ENCODE data around the gene DZANK1. TPM values are rescaled to one million over a fixed set of nuclear protein-coding genes. Genes with fewer than 3 reads are reported as not detected.

The DZANK1 gene
- total RNA-seq (2022; extraction: Qiagen RNA extraction): 2.4 to 3.2 TPM (median 2.6 TPM) in 5 replicates

DNA sequence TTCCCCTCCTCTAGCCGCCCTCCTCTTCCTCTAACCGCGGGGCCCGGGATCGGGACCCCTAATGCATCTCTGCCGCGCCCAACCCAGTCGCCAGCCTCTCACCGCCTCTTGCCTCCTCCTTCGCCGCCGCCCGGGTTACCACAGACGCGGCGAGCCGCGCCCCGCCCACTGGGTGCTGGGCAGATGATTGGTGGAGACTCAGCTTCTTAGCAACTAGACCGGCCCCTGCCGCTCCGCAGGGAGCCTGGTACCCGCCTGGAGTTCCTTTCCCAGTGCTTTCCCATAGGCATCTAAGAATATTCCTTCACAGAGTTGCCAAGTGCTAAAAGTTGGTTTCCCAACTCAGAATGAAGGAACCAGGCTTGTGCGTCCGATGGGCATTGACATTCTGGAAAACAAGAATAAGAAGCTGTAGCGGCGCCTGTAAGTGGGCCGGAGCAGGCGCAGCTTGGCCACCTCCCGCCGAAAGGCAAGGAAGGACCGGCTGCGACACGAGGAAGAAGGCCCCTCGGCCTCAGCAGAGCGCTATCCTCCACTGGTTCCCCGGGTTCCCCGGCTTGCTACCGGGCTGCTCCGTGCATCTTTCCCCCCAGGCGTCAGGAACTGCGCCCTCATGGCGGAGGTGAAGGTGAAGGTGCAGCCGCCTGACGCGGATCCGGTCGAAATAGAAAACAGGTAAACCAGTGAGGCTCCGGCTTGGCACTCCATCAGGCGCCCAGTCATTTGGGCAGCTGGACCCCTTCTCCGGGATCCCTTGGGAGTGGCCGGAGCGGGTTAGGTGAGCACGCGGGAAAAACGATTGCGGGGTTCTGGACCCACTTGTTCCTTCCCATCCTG is at the start of gene DZANK1, which contains the start of gene POLR3F:
Gene DZANK1 (minus strand): TSS at position 137 of the 837 bp plus-strand sequence. CDS start 1,672 bp downstream, outside the sequence.
Gene POLR3F (plus strand): TSS at position 497 of the 837 bp plus-strand sequence. CDS start 117 bp downstream, at position 614.

DNA sequence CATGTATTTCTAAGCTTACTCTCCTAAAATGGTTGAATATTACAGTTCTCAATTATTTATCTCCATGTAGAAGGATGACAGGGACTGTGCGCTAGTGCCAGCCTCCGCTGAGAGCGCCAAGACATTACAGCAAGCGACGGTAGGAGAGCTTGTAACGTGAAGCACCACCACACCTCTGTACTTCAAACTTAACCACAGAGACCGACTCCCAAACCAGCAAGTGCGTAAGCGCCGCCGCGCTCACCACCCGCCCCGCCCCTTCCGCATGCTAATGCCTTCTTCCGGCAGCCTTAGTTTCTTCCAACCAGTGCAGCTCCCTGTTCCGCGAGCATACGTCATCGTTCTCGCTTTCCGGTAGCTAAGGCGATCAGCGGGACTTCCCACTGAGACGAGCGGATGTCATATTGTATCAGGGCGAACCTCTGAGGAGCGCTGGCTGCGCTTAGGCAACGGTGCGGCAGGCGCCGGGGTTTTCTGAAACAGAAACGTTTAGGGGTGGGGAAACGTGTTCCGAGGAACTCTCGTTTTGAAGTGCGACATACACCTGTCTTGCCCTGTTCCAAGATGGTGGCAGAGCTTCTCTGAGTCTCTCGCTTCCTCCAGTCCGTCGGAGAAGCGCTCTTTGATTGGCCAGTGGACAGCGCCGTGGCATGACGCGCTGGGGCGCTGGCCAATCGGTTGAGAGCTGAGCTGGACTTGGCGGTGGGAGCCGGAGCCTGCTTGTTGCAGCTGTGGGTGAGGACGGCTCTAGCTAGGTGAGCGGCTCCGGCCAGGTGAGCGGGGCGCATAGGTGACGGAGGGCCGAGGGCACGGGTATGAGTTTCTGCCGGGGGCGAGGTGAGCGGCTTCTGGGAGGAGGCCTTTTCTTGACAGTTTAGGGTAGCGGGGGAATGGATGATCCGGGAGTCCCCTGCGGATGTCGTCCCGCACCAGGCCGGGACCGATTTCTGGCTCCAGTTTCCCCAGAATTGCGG is 40.7 kb upstream of the DZANK1 start, which contains the start of gene SEC23B:
Gene SEC23B (plus strand): TSS at position 723 of the 974 bp plus-strand sequence. CDS start 2,896 bp downstream, outside the sequence.

DNA sequence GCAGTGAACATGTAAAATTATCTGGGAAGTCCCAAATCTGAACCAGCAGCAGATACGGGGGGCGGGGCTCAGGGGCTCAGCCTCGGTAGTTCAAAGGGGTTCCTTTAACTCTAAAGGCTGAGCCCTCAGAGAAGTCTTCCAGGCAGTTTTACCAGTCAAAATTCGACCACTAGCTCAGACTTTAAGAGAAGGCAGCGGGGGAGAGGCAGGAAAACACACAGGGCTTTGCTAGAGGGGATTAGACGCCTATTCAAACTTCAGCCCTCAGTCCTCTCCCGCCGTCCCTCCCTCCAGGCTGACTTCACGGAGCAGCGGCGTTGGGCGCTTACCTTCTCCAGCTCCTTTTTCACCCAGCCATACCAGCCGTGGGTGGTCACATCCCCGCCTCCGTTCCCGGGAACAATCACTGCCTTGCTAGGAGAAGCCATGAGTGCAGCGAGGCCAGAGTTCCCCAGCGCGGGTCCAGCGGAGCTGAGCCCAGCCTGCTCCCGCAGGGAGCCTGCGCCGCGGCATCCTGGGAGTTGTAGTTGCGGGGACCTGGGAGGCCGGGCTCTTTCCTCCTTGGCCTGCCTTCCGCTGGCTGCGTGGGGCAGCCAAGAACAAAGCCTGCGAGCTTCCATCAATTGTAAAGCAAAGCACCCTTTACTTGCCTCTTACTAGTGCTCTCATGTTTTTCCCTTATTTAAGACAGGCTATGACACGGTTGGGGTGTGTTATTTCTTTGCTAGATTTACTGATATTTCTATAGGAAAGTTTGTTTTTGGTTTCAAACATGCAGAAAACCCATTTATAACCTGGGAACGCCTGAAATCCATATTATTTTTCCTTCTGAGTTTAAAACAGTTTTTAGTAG is 30.1 kb upstream of the DZANK1 start, which contains the start of gene RBBP9:
Gene RBBP9 (minus strand): TSS at position 486 of the 853 bp plus-strand sequence. CDS start 58 bp downstream, at position 428.

Other genes starting within 250 kb of the DZANK1 start
- gene ZNF133, start 178.5 kb downstream of the DZANK1 start, total RNA-seq (2022; extraction: Qiagen RNA extraction): 9.4 to 14.6 TPM (median 11.9 TPM) in 5 replicates
- 14.3 to 20.4 TPM (median 14.8 TPM) in 5 replicates for gene POLR3F, start 360 bp upstream of the DZANK1 start, total RNA-seq (2022; extraction: Qiagen RNA extraction)
- 11.0 to 15.3 TPM (median 13.2 TPM) in 5 replicates for gene RBBP9, start 30.2 kb upstream of the DZANK1 start, total RNA-seq (2022; extraction: Qiagen RNA extraction)
- 52.1 to 64.9 TPM (median 53.9 TPM) in 5 replicates for gene SEC23B, start 40.9 kb upstream of the DZANK1 start, total RNA-seq (2022; extraction: Qiagen RNA extraction)
- gene SMIM26, start 100.4 kb upstream of the DZANK1 start, total RNA-seq (2022; extraction: Qiagen RNA extraction): 127 to 144 TPM (median 134 TPM) in 5 replicates
- gene DTD1, start 121.0 kb upstream of the DZANK1 start, total RNA-seq (2022; extraction: Qiagen RNA extraction): 76.7 to 80.5 TPM (median 79.0 TPM) in 5 replicates

All from A549 treated with Hydrocortisone at 1 μM for 4 hours (cell line).